Keratinocyte (primary cell): ENCODE data around the gene LUZP1.

Source experiments
- EZH2 ChIP-seq: IDR thresholded peaks from one replicate; pipeline ENCODE4 v1.6.1; 2012; ENCODE audit warnings: inconsistent platforms, mild to moderate bottlenecking, low read length, moderate library complexity
- TF ChIP-seq, protein P1 (sequence below), 3 experiments: IDR thresholded peaks in 1 of 3; conservative IDR thresholded peaks in 1 of 3; optimal IDR thresholded peaks in 1 of 3; 2 replicates in 2 of 3; 3 replicates in 1 of 3; pipeline versions ENCODE3 to v1.5.1; 2011; ENCODE audit warnings: low read length in 3 of 3, mild to moderate bottlenecking in 3 of 3, moderate library complexity in 2 of 3, control low read depth in 1 of 3, inconsistent platforms in 1 of 3; ENCODE audit not compliant: insufficient read depth in 2 of 3; ENCODE audit errors: extremely low read depth in 1 of 3

DNA sequence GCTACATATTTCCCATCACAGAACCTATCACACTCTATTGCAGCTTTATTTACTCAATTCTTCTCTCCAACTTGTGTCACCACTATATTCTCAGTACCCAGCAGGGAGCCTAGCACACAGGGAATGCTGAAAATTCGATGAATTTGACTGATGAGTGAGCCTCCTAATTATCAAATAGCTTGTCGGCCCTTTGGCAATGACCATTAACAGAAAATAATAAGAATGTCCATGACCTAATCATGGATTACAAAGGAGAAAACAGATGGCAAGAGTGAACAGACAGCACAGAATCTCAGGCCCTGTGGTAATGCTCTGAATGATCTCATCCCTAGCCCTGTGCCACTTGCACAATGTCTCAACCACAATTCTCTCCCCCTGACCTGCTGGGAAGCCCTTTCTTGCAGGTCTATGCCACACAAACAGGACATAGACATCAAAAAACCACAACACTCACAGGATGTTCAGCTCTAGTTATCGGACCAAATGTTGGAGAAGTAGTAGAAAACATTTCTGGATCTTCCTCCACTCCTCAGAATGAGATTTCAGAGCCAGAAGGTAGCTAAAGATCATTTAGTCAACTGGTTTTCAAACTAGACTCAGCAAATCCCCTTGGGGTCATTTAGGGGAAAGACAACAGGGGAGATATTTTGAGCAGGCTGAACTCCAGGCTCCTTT is 68.4 kb downstream of the LUZP1 start:
- TF ChIP-seq, protein P1, sequence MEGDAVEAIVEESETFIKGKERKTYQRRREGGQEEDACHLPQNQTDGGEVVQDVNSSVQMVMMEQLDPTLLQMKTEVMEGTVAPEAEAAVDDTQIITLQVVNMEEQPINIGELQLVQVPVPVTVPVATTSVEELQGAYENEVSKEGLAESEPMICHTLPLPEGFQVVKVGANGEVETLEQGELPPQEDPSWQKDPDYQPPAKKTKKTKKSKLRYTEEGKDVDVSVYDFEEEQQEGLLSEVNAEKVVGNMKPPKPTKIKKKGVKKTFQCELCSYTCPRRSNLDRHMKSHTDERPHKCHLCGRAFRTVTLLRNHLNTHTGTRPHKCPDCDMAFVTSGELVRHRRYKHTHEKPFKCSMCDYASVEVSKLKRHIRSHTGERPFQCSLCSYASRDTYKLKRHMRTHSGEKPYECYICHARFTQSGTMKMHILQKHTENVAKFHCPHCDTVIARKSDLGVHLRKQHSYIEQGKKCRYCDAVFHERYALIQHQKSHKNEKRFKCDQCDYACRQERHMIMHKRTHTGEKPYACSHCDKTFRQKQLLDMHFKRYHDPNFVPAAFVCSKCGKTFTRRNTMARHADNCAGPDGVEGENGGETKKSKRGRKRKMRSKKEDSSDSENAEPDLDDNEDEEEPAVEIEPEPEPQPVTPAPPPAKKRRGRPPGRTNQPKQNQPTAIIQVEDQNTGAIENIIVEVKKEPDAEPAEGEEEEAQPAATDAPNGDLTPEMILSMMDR (optimal IDR thresholded peaks at IDR 0.05 in 1 of 3, IDR thresholded peaks at IDR 0.05 in 1 of 3, conservative IDR thresholded peaks at IDR 0.05 in 1 of 3; ENCODE audit: extremely low read depth in 1 of 3, insufficient read depth in 2 of 3, low read length in 3 of 3) = no peak
- TF ChIP-seq EZH2 = no peak
